CD14-positive monocyte (primary cell): Measurements from ENCODE around the gene BBOF1. TPM values are rescaled to one million over a fixed set of nuclear protein-coding genes. Genes with fewer than 3 reads are reported as not detected.

Source experiments
- DNase-seq, 3 donors: peaks; one replicate each; pipeline ENCODE4 v3.0.0-alpha.2; 2011 to 2022
- H2AFZ ChIP-seq: 2 replicates; pipeline ENCODE4 v1.6.0; 2012; ENCODE audit warnings: mild to moderate bottlenecking, low read depth, low read length, inconsistent platforms; ENCODE audit not compliant: insufficient read depth, poor library complexity, severe bottlenecking
- H3K27ac ChIP-seq, 2 donors: 1 replicate in 1 of 2; 2 replicates in 1 of 2; pipeline ENCODE4 v1.5.1; 2012 to 2013; ENCODE audit warnings: low read length in 2 of 2, control low read depth in 1 of 2, inconsistent platforms in 1 of 2, low read depth in 1 of 2, mild to moderate bottlenecking in 1 of 2
- H3K27me3 ChIP-seq, 2 donors: one replicate each; pipeline versions ENCODE4 v1.6.0 to v1.6.1; 2011 to 2013; ENCODE audit warnings: low read length in 2 of 2; ENCODE audit not compliant: control insufficient read depth in 2 of 2, insufficient read depth in 2 of 2
- H3K36me3 ChIP-seq, 2 donors: replicated peaks in 1 of 2; 1 replicate in 1 of 2; 2 replicates in 1 of 2; pipeline versions ENCODE4 v1.5.1 to v1.6.1; 2012 to 2013; ENCODE audit warnings: low read length in 2 of 2, control low read depth in 1 of 2, inconsistent platforms in 1 of 2, mild to moderate bottlenecking in 1 of 2; ENCODE audit not compliant: insufficient read depth in 2 of 2, control insufficient read depth in 1 of 2
- H3K4me1 ChIP-seq, 2 donors: 1 replicate in 1 of 2; 2 replicates in 1 of 2; pipeline versions ENCODE4 v1.5.1 to v1.6.1; 2012 to 2013; ENCODE audit warnings: low read length in 2 of 2, control low read depth in 1 of 2, inconsistent platforms in 1 of 2, mild to moderate bottlenecking in 1 of 2, moderate library complexity in 1 of 2; ENCODE audit not compliant: insufficient read depth in 2 of 2, control insufficient read depth in 1 of 2
- H3K4me2 ChIP-seq: replicated peaks from 2 replicates; pipeline ENCODE3; 2012; ENCODE audit warnings: low read length, moderate library complexity, mild to moderate bottlenecking; ENCODE audit not compliant: poor library complexity, severe bottlenecking; ENCODE audit errors: extremely low read depth
- H3K4me3 ChIP-seq, 3 experiments: fragments of 200-600 bp in 1 of 3; sonication (generic) in 1 of 3; replicated peaks in 1 of 3; 1 replicate in 2 of 3; 2 replicates in 1 of 3; pipeline ENCODE4 v1.5.1; 2011 to 2013; ENCODE audit warnings: low read length in 3 of 3, mild to moderate bottlenecking in 3 of 3, control low read depth in 2 of 3, low read depth in 2 of 3, inconsistent platforms in 1 of 3, moderate library complexity in 1 of 3
- H3K79me2 ChIP-seq: 2 replicates; pipeline ENCODE4 v1.6.0; 2012; ENCODE audit warnings: mild to moderate bottlenecking, control low read depth, inconsistent platforms, low read length, moderate library complexity; ENCODE audit not compliant: insufficient read depth
- H3K9ac ChIP-seq: 2 replicates; pipeline ENCODE4 v1.6.0; 2017; ENCODE audit warnings: low read length, mild to moderate bottlenecking; ENCODE audit not compliant: insufficient read depth, poor library complexity, severe bottlenecking
- H3K9me3 ChIP-seq, 2 donors: replicated peaks in 1 of 2; 1 replicate in 1 of 2; 2 replicates in 1 of 2; pipeline versions ENCODE4 v1.5.1 to v1.6.1; 2012 to 2013; ENCODE audit warnings: low read length in 2 of 2, control low read depth in 1 of 2; ENCODE audit not compliant: control insufficient read depth in 1 of 2, insufficient read depth in 1 of 2
- H4K20me1 ChIP-seq: 2 replicates; pipeline ENCODE4 v1.6.0; 2012; ENCODE audit warnings: mild to moderate bottlenecking, low read length, control low read depth, moderate library complexity; ENCODE audit not compliant: insufficient read depth
- H3K27ac Mint-ChIP-seq, 7 donors: one replicate each; pipeline ENCODE4 v1.8.0; 2020; ENCODE audit warnings: mild to moderate bottlenecking in 7 of 7, mixed read lengths in 7 of 7, moderate library complexity in 6 of 7, inconsistent platforms in 2 of 7
- H3K27me3 Mint-ChIP-seq, 3 donors: one replicate each; pipeline ENCODE4 v1.8.0; 2021 to 2022; ENCODE audit warnings: low read depth in 3 of 3, mild to moderate bottlenecking in 3 of 3, mixed read lengths in 3 of 3, moderate library complexity in 3 of 3, inconsistent platforms in 1 of 3
- H3K36me3 Mint-ChIP-seq, 2 donors: one replicate each; pipeline ENCODE4 v1.8.0; 2020; ENCODE audit warnings: mixed read lengths in 2 of 2, inconsistent platforms in 1 of 2, mild to moderate bottlenecking in 1 of 2
- H3K4me1 Mint-ChIP-seq: one replicate; pipeline ENCODE4 v1.8.0; 2020; ENCODE audit warnings: mild to moderate bottlenecking, mixed read lengths
- H3K4me3 Mint-ChIP-seq, 2 donors: one replicate each; pipeline ENCODE4 v1.8.0; 2020; ENCODE audit warnings: mild to moderate bottlenecking in 2 of 2, mixed read lengths in 2 of 2, moderate library complexity in 1 of 2
- H3K9me3 Mint-ChIP-seq, 7 donors: one replicate each; pipeline ENCODE4 v1.8.0; 2020 to 2022; ENCODE audit warnings: mixed read lengths in 7 of 7, mild to moderate bottlenecking in 6 of 7, moderate library complexity in 6 of 7, inconsistent platforms in 2 of 7
- CTCF ChIP-seq: fragments of 200-600 bp; IDR thresholded peaks from one replicate; pipeline ENCODE4 v1.8.0; 2022; ENCODE audit warnings: antibody characterized with exemption, mild to moderate bottlenecking
- WGBS: methylation state at CpG from one replicate; pipeline ENCODE4 v1.1.5; 2013; ENCODE audit warnings: missing lambda C conversion rate; ENCODE audit not compliant: insufficient coverage; 5-methylcytosine and 5-hydroxymethylcytosine counted together
- intact Hi-C, 2 donors: fragments of 100-400 bp; cut with micrococcal nuclease; formaldehyde crosslinking; loops; one replicate each; pipeline versions ENCODE4 v1.15.0 to v1.15.1; 2023
- polyA plus RNA-seq, 3 donors: library from polyadenylated mRNA; depleted of rRNA in 1 of 3; unstranded in 2 of 3; stranded (reverse) in 1 of 3; fragments of 300-500 nt in 2 of 3; fragments of >200 nt in 1 of 3; fragmentation: Illumina TruSeq in 2 of 3; gene quantifications; 1 replicate in 2 of 3; 2 replicates in 1 of 3; pipeline ENCODE4 v1.2.3, GENCODE V29; 2012 to 2021

BBOF1 gene
- polyA plus RNA-seq, 3 donors: 0.01 to 0.94 TPM; not detected in 1

GRCh38 chr14:74085828-74086227 lies 66.7 kb downstream of the BBOF1 start:
- DNase-seq: peak in 2 of 3 donors; percentile 18 to 38
- Histone ChIP-seq H2AFZ (peak overlapping the region; percentile 94), H3K27ac (no peak overlapping the region), H3K4me3 (peak overlapping the region; percentile 85 to 86 (median 85)), H3K79me2 (peaks cover 47% of the 10 kb centered on the region), H3K27me3 (no peaks in the 10 kb centered on the region), H3K9ac (no peak overlapping the region), H4K20me1 (no peaks in the 10 kb centered on the region), H3K4me1 (peaks cover 23 to 31% of the 10 kb centered on the region in 2 donors), H3K36me3 (peaks cover 0 to 3% of the 10 kb centered on the region in 2 donors), H3K4me2 (peak overlapping the region; percentile 85), H3K9me3 (no peaks in the 10 kb centered on the region)
- Mint-ChIP-seq H3K27ac (peak overlapping the region in 3 of 7 donors; percentile 92 to 96 (median 92)), H3K4me3 (peak overlapping the region in 1 of 2 donors; percentile 100), H3K36me3 (peaks cover 3% of the 10 kb centered on the region in 2 donors), H3K27me3 (peaks cover 0 to 3% (median 2%) of the 10 kb centered on the region in 3 donors), H3K4me1 (peaks cover 35% of the 10 kb centered on the region), H3K9me3 (no peaks in the 10 kb centered on the region)
- WGBS: no CpG with 5 or more reads among the region's 1 CpG
- TF ChIP-seq CTCF: no peak
- intact Hi-C loops: loop anchor here (5.0 kb wide), 1 partner anchor 406 kb away; the partner anchor contains the start of genes ISCA2 (in 2 of the 2) and NPC2 (in 2 of the 2)

- peaks cover 24% of the 10 kb centered on the region for H3K4me1 Mint-ChIP-seq
- H3K4me2 ChIP-seq: no peak overlapping the region
- H3K4me3 ChIP-seq: no peak overlapping the region
- H3K36me3 Mint-ChIP-seq: peaks cover 10 to 29% of the 10 kb centered on the region in 2 donors
- H3K4me1 ChIP-seq: peaks cover 16 to 22% of the 10 kb centered on the region in 2 donors
- no peak for TF ChIP-seq CTCF
- H3K27ac ChIP-seq: no peak overlapping the region
- peaks cover 0 to 2% (median 0%) of the 10 kb centered on the region in 3 donors for H3K27me3 Mint-ChIP-seq
- WGBS: 51% methylated on average over 3 of the region's 8 CpGs
- peaks cover 5 to 28% of the 10 kb centered on the region in 2 donors for H3K36me3 ChIP-seq
- peak; percentile 14 to 53 (median 15) for DNase-seq
- intact Hi-C loops: loop anchor here (5.0 kb wide), 1 partner anchor 403 kb away; the partner anchor contains the start of genes ISCA2 (in 2 of the 2) and NPC2 (in 2 of the 2)
- no peaks in the 10 kb centered on the region for H4K20me1 ChIP-seq
- no peak overlapping the region for H3K9ac ChIP-seq
- H3K27me3 ChIP-seq: no peaks in the 10 kb centered on the region
- no peaks in the 10 kb centered on the region for H3K9me3 ChIP-seq
- no peak overlapping the region for H2AFZ ChIP-seq
- H3K9me3 Mint-ChIP-seq: no peaks in the 10 kb centered on the region
- H3K79me2 ChIP-seq: peaks cover 47% of the 10 kb centered on the region
- peak overlapping the region in 3 of 7 donors; percentile 45 to 56 (median 50) for H3K27ac Mint-ChIP-seq
- no peak overlapping the region for H3K4me3 Mint-ChIP-seq
Measured at GRCh38 chr14:74089251-74090020, 70.3 kb downstream of the BBOF1 start.
